Activated naive CD4-positive, alpha-beta T cell treated with anti-CD3 and anti-CD28 coated beads for 36 hours (primary cell): ENCODE measurements around the gene TNK2. TPM values are rescaled to one million over a fixed set of nuclear protein-coding genes. Genes with fewer than 3 reads are reported as not detected.
A peak's percentile ranks its signal among the peaks of the same experiment; 100 is the strongest.

Experiments
- CTCF ChIA-PET: fragments of 350-600 bp; sonication (Branson Sonifier 250); formaldehyde crosslinking; loops from one replicate; lab custom pipeline; 2021; ENCODE audit warnings: antibody characterized with exemption; lab: Charles Lee
- DNase-seq: peaks from one replicate; pipeline ENCODE4 v3.0.0-alpha.2; 2020
- H3K27ac Mint-ChIP-seq: one replicate; pipeline ENCODE4 v1.8.0; 2021; ENCODE audit warnings: mild to moderate bottlenecking, mixed read lengths
- H3K27me3 Mint-ChIP-seq: one replicate; pipeline ENCODE4 v1.8.0; 2021; ENCODE audit warnings: low read depth, mixed read lengths
- H3K36me3 Mint-ChIP-seq: one replicate; pipeline ENCODE4 v1.8.0; 2021; ENCODE audit warnings: low read depth, mixed read lengths
- H3K4me1 Mint-ChIP-seq: one replicate; pipeline ENCODE4 v1.8.0; 2021; ENCODE audit warnings: low read depth, mixed read lengths
- H3K4me3 Mint-ChIP-seq: one replicate; pipeline ENCODE4 v1.8.0; 2021; ENCODE audit warnings: mild to moderate bottlenecking, moderate library complexity, mixed read lengths
- H3K9me3 Mint-ChIP-seq: one replicate; pipeline ENCODE4 v1.8.0; 2021; ENCODE audit warnings: mixed read lengths
- intact Hi-C: fragments of 100-400 bp; cut with micrococcal nuclease; formaldehyde crosslinking; loops from one replicate; pipeline ENCODE4 v1.15.1; 2023
- total RNA-seq, 2 experiments: library from RNA; stranded (reverse); gene quantifications; one replicate each; pipeline ENCODE4 v1.2.3, GENCODE V29; 2021

TNK2 gene
- total RNA-seq, 2 experiments from 2014 or later: 40.0 to 46.6 TPM

GRCh38 chr3:195859061-195859845 is 49.1 kb downstream of the TNK2 start:
- Mint-ChIP-seq H3K9me3 (no peaks in the 10 kb centered on the region), H3K4me3 (peak overlapping the region; percentile 58), H3K27ac (no peak overlapping the region), H3K4me1 (peaks cover 8% of the 10 kb centered on the region), H3K36me3 (no peaks in the 10 kb centered on the region), H3K27me3 (no peaks in the 10 kb centered on the region)
- intact Hi-C loops: loop anchor here (1.0 to 10.0 kb wide), 4 partner anchors 35 to 135 kb away; no protein-coding TSS in a partner anchor
- DNase-seq: peak; percentile 86
- CTCF ChIA-PET: interaction anchor here (0.8 to 5.1 kb wide), 14 partner anchors 9 to 578 kb away, joined by 3 to 96 read pairs (median 4); partner anchors contain the start of gene TNK2

- CTCF ChIA-PET: interaction anchor here (0.6 to 2.4 kb wide), 7 partner anchors 27 to 424 kb away, joined by 3 to 20 read pairs (median 4); partner anchors contain the start of gene TNK2
- intact Hi-C loops: loop anchor here (10.0 kb wide), 1 partner anchor 112 kb away; no protein-coding TSS in a partner anchor
- Mint-ChIP-seq H3K4me1 (peaks cover 4% of the 10 kb centered on the region), H3K9me3 (no peaks in the 10 kb centered on the region), H3K27ac (no peak overlapping the region), H3K27me3 (no peaks in the 10 kb centered on the region), H3K36me3 (no peaks in the 10 kb centered on the region), H3K4me3 (no peak overlapping the region)
- no peak for DNase-seq
Measured at GRCh38 chr3:195856410-195857084, 51.8 kb downstream of the TNK2 start.

- H3K4me3 Mint-ChIP-seq: no peak overlapping the region
- intact Hi-C loops: loop anchor here (10.0 kb wide), 1 partner anchor 111 kb away; no protein-coding TSS in a partner anchor
- no peaks in the 10 kb centered on the region for H3K9me3 Mint-ChIP-seq
- CTCF ChIA-PET: interaction anchor here (0.6 to 2.4 kb wide), 9 partner anchors 17 to 218 kb away, joined by 3 to 20 read pairs (median 3); partner anchors contain the start of gene TNK2
- H3K27me3 Mint-ChIP-seq: no peaks in the 10 kb centered on the region
- peaks cover 4% of the 10 kb centered on the region for H3K4me1 Mint-ChIP-seq
- no peak for DNase-seq
- no peak overlapping the region for H3K27ac Mint-ChIP-seq
- H3K36me3 Mint-ChIP-seq: no peaks in the 10 kb centered on the region
Measured at GRCh38 chr3:195855471-195856409, 52.6 kb downstream of the TNK2 start.

GRCh38 chr3:195854628-195855294 is 53.6 kb downstream of the TNK2 start:
- no peaks in the 10 kb centered on the region for H3K36me3 Mint-ChIP-seq
- no peaks in the 10 kb centered on the region for H3K27me3 Mint-ChIP-seq
- peaks cover 6% of the 10 kb centered on the region for H3K4me1 Mint-ChIP-seq

GRCh38 chr3:195853996-195854395 is 54.4 kb downstream of the TNK2 start:
- peaks cover 2% of the 10 kb centered on the region for H3K4me1 Mint-ChIP-seq
- H3K27ac Mint-ChIP-seq: no peak overlapping the region
- no peak overlapping the region for H3K4me3 Mint-ChIP-seq
- CTCF ChIA-PET: interaction anchor here (1.0 kb wide), 1 partner anchor 88 kb away, joined by 3 read pairs; no protein-coding TSS in a partner anchor
- intact Hi-C loops: loop anchor here (5.0 to 10.0 kb wide), 2 partner anchors 109 to 342 kb away; no protein-coding TSS in a partner anchor
- no peaks in the 10 kb centered on the region for H3K36me3 Mint-ChIP-seq
- H3K27me3 Mint-ChIP-seq: no peaks in the 10 kb centered on the region
- no peak for DNase-seq
- H3K9me3 Mint-ChIP-seq: no peaks in the 10 kb centered on the region

More at GRCh38 chr3:195854628-195855294, 53.6 kb downstream of the TNK2 start:
- CTCF ChIA-PET: interaction anchor here (0.6 to 1.0 kb wide), 2 partner anchors 87 to 94 kb away, joined by 3 read pairs; no protein-coding TSS in a partner anchor
- DNase-seq: no peak
- intact Hi-C loops: loop anchor here (5.0 to 10.0 kb wide), 2 partner anchors 110 to 342 kb away; no protein-coding TSS in a partner anchor
- Mint-ChIP-seq H3K27ac (no peak overlapping the region), H3K9me3 (no peaks in the 10 kb centered on the region), H3K4me3 (no peak overlapping the region)

GRCh38 chr3:195853036-195853435 is 55.3 kb downstream of the TNK2 start:
- H3K27me3 Mint-ChIP-seq: no peaks in the 10 kb centered on the region
- H3K4me1 Mint-ChIP-seq: peaks cover 2% of the 10 kb centered on the region
- no peak for DNase-seq
- no peak overlapping the region for H3K4me3 Mint-ChIP-seq
- no peaks in the 10 kb centered on the region for H3K36me3 Mint-ChIP-seq
- no peaks in the 10 kb centered on the region for H3K9me3 Mint-ChIP-seq
- H3K27ac Mint-ChIP-seq: no peak overlapping the region
- CTCF ChIA-PET: interaction anchor here (1.0 to 3.7 kb wide), 4 partner anchors 42 to 582 kb away, joined by 3 to 25 read pairs (median 14); partner anchors contain the start of gene XXYLT1
- intact Hi-C loops: loop anchor here (5.0 to 10.0 kb wide), 2 partner anchors 108 to 341 kb away; no protein-coding TSS in a partner anchor

- Mint-ChIP-seq H3K4me3 (peak overlapping the region; percentile 18), H3K27ac (no peak overlapping the region), H3K27me3 (no peaks in the 10 kb centered on the region), H3K36me3 (no peaks in the 10 kb centered on the region), H3K4me1 (peaks cover 2% of the 10 kb centered on the region), H3K9me3 (no peaks in the 10 kb centered on the region)
- CTCF ChIA-PET: interaction anchor here (0.6 to 3.7 kb wide), 52 partner anchors 8 to 594 kb away, joined by 3 to 25 read pairs (median 4); partner anchors contain the start of genes APOD, MUC4 and XXYLT1
- DNase-seq: peak; percentile 96
- intact Hi-C loops: loop anchor here (1.0 to 10.0 kb wide), 5 partner anchors 106 to 580 kb away; partner anchors contain the start of gene XXYLT1
Measured at GRCh38 chr3:195850857-195851543, 57.4 kb downstream of the TNK2 start.

- CTCF ChIA-PET: interaction anchor here (0.7 to 3.0 kb wide), 24 partner anchors 9 to 1178 kb away, joined by 3 to 15 read pairs (median 6); no protein-coding TSS in a partner anchor
- Mint-ChIP-seq H3K4me3 (no peak overlapping the region), H3K9me3 (no peaks in the 10 kb centered on the region), H3K27me3 (no peaks in the 10 kb centered on the region), H3K36me3 (no peaks in the 10 kb centered on the region), H3K27ac (no peak overlapping the region), H3K4me1 (peaks cover 2% of the 10 kb centered on the region)
- DNase-seq: no peak
- intact Hi-C loops: loop anchor here (2.0 to 10.0 kb wide), 4 partner anchors 105 to 718 kb away; partner anchors contain the start of genes FBXO45 and WDR53
Measured at GRCh38 chr3:195849322-195850074, 58.9 kb downstream of the TNK2 start.

GRCh38 chr3:195847055-195847950 is 61.0 kb downstream of the TNK2 start:
- Mint-ChIP-seq H3K9me3 (no peaks in the 10 kb centered on the region), H3K27ac (no peak overlapping the region), H3K36me3 (no peaks in the 10 kb centered on the region), H3K4me1 (peaks cover 2% of the 10 kb centered on the region), H3K4me3 (no peak overlapping the region), H3K27me3 (no peaks in the 10 kb centered on the region)
- no peak for DNase-seq
- intact Hi-C loops: loop anchor here (5.0 kb wide), 1 partner anchor 720 kb away; the partner anchor contains the start of genes FBXO45 and WDR53
- CTCF ChIA-PET: interaction anchor here (0.9 to 1.2 kb wide), 2 partner anchors 11 to 68 kb away, joined by 4 read pairs; no protein-coding TSS in a partner anchor
